HG03159 (cell line): ENCODE data around the gene PHF21A.
A peak's percentile ranks its signal among the peaks of the same experiment; 100 is the strongest.

Source experiments
- ATAC-seq: cut with Tn5 transposase; IDR thresholded peaks from one replicate; pipeline ENCODE4 v1.9.1; 2021; ENCODE audit warnings: mild to moderate bottlenecking, moderate library complexity; ENCODE audit not compliant: unreplicated experiment

The PHF21A gene

DNA sequence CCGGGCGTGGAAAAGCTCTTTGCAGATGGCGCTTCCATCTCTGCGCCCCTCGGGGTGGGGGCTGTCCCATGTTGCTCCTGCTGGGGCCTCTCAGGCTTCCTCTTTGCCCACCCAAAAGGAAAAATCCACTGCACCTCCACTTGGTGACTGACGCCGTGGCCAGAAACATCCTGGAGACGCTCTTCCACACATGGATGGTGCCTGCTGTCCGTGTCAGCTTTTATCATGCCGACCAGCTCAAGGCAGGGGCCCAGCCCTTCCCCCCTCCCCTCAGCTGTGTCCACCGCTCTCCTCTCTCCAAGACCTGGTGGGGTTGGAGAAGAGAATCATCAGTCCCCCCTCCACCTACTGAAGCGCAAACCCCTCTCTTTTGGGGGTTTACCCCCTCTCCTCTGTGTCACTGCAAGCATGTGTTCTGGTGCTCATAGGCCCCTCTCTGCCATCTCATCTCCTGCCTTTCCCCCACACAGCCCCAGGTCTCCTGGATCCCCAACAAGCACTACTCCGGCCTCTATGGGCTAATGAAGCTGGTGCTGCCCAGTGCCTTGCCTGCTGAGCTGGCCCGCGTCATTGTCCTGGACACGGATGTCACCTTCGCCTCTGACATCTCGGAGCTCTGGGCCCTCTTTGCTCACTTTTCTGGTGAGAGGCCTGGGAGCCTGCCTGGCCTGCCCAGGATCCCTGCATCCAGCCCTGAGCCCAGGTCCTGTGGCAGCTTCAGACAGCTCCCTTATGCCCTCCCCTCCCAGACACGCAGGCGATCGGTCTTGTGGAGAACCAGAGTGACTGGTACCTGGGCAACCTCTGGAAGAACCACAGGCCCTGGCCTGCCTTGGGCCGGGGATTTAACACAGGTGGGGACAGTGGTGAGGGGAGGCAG lies 197.0 kb downstream of the PHF21A start:
- ATAC-seq = no peak

DNA sequence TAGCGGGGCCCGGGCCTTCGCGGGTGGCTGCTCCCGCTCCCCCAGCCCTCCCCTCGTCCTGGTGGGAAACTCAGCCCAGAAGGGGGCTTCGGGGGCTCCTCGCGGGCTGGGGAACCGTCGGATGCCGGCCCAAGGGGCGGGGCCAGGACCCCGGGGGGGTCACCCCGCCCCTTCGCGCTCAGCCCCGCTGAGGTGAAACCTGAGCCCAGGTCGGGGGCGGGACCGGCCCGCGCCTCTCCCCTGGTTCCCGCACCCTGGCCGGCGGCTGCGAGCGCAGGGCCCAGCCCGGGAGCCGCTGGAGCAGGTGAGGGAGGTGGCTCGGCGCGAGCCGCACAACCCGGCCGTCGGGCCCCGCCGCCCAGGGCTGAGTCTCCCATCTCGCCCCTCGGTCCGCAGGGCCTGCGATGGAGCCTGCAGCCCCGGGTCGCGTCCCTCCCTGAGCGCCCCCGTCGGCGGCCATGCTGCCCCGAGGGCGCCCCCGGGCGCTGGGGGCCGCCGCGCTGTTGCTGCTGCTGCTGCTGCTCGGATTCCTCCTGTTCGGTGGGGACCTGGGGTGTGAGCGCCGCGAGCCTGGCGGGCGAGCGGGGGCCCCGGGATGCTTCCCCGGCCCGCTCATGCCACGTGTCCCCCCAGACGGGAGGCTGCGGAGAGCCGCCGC lies 198.7 kb downstream of the PHF21A start, which contains the start of gene LARGE2:
LARGE2 (plus strand) TSS at position 232 of the 658 bp plus-strand sequence; CDS start at position 459, 227 bp downstream.
- no peak for ATAC-seq

DNA sequence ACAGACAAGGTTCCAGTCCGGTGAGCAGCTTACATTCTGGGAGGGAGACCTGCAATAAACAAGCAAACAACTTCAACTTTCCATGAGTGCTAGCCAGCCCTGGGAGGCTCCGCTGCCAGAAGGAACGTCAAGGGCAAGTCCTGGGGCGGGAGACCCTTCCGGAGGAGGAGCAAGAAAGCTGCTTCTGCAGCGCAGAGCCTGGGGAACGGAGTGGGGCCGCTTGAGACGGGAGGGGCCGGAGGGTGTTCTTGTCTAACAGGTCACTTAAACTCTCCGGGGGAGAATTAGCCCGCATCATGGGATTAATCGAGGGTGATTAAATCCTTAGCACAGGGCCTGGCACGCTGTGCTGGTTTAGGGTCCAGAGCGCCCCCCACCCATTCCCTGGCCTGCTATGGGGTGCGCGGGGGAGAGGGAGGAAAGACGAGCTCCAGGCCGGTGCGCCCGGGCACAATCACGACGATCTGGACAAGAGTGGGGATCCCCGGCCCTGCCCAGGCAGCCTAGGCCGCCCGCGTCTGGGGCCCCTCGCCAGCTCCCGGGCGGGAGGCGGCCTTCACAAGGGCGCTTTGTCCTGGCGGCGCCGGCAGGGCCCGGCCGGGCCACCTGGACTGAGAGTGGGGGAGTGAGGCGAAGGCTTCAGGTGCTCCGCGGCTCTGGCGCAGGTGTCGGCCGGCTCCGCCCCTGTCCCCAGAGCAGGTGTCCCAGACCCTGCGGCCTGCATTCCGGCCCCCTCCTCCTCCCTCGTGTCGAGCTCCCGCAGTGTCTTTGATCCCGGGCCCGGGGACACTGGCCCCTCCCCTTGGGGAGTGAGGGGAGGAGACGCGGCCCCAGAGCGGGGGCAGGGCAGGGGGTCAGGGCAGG lies 199.5 kb downstream of the PHF21A start:
- no peak for ATAC-seq

DNA sequence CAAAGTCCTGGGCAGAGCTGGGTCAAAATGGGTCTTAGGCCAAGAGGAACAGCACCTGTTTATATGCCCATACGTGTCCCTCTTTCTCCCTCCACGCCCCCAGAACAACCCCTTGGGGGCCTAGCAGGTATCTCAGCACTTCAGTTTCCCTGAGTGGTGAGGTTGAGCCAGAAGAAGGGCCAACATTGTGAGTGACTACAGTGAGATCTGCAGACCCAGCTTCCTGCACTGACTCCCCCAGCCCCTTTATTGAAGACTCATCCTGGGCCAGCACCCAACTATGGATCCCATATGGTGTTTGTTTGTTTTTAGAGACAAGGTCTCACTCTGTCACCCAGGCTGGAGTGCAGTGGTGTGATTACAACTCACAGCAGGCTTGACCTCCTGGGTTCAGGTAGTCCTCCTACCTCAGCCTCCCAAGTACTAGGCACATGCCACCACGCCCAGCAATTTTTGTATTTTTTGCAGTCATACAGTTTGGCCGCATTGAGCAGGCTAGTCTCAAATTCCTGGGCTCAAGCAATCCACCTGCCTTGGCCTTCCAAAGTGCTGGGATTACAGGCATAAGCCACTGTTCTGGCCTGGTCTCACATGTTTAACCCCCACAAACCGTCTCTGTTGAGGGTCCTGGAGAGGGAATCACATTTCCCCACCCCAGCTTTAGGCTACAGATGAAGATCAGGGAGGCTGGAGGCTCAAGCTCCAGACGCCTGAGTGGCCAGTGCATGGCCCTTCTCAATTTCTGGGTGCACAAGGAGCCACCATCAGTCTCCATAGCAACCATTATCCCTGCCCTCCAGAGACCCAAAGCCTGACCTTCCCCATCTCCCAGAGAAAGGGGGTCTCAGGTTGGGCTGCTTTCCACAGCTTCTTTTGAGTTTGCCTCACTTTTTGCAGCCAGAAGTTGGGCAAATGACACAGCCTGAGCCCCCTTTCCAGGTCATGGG lies 200.4 kb downstream of the PHF21A start:
- ATAC-seq = no peak

DNA sequence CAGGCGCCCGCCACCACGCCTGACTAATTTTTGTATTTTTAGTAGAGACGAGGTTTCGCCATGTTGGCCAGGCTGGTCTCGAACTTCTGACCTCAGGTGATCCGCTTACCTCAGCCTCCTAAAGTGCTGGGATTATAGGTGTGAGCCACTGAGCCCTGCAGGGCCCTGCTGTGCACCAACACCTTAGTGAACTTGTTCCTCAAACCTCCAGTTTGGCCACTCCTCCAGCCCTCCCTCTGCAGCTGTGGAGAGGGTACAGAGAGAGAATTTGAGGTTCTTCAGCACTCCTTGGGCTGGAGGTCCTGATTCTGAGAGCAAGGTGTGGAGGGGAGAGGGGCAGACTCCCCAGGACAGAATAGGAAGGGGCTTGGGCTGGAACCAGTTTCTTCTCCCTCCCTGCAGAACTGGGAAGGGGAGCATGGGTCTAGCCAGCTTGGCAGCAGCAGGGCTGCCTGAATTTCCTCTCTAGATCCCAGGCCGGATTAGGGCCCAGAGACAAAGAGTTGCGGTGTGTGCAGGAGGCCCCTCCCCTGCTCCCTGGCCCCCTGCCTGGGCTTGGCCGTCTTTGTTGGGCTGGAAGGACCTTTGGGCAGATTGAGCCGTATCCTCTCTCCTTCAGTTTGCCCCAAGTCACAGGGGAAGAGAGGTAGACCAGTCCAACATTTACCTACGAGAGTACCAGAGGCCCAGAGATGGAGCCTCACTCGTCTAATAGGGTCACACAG lies 201.3 kb downstream of the PHF21A start:
- ATAC-seq = no peak

DNA sequence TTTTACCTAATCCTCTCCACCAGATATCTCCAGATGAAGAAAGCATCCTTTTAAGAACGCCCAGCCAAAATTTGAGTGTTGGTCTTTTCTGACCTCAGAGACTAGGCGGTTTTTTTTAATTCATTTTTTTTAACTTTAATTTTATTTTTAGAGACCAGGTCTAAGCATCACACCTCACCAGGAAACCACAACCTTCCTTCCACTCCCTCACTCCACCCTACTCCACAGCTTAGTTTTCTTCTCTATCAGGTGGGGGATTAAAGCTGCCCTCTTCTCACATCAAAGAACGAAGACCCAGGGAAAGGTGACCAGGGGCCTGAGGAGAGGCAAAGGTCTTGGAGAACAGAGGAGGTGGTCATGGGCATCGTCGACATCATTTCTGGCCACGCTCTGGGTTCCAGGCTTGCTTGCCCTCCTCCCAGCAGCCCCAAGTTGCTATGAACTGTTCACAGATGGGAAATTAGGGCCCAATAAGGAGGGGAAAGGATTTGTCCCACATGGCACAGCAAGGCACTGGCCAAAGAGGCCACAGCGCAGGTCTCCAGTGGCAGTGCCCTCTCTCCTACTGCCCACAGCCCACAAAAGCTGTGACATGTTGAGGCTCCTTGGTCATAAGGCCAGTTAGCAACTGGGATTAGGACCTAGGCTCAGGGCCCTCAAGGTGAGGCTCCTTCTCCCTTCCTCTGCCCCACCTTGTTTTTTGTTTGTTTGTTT lies 202.1 kb downstream of the PHF21A start:
- no peak for ATAC-seq

DNA sequence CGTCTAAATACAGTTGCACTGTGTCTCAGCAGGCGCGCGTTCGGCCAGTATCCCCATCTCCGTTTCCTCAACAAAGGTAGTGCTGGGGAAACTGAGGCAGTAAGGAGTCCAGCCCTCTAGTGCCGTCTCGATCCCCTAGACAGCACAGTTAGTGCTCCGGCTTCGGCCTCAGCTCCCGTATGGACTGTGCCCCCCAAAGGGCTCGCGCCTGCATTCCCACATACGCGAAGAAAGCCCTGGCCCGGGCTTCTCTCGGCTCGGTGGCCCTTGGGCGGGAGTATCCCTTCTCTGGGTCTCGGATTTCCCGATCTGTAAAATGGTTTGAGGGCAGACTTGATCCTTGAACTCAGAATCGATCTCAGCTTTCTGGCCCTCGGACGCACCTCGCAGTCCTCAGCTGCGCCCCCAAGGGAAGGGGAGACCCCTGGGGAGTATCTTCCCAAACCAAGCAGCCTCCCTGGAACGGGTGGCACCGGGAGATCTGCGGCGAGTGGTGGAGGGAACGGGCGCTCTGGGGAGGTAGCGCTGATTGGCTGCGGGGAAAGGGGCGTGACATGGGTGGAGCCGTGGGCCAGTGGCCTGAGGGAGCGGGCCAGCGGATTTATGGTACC lies 202.8 kb downstream of the PHF21A start:
- no peak for ATAC-seq

DNA sequence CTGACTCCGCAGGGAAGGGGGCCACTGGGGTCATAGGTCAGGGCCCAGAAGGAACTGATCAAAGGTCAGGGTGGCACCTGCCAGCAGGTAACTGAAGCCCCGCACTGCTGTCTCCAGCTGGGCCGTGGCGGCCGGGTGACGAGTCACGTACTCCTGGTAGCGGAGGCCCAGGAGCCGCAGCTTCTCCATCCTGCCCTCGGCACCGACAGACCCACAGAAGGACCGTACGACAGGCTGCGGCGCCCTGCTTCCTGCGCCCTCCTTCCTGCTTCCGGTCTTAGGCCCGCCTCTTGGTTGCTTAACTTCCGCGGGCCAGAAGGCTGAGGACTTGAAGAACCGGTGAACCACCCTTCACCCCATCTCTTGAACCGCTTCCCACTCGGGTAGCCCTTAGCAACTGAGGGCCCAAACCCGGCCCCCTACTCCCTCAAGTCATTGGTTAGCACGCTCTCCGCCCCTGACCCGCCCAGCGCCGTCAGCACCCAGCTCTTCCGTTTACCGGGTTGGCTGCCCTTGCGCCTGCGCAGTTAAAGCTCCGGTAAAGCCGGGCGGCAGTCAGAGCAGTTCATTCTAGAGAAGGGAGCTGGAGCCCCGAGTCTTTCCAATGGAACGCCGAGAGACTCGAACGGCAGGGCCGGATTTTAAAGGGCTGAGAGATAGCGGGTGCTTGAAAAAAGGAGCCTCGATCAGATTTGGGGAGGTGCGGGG lies 203.5 kb downstream of the PHF21A start, which contains the start of gene PEX16:
PEX16 (minus strand) TSS at position 255 of the 708 bp plus-strand sequence; CDS start at position 189, 66 bp downstream.
- ATAC-seq = peak; percentile 91

DNA sequence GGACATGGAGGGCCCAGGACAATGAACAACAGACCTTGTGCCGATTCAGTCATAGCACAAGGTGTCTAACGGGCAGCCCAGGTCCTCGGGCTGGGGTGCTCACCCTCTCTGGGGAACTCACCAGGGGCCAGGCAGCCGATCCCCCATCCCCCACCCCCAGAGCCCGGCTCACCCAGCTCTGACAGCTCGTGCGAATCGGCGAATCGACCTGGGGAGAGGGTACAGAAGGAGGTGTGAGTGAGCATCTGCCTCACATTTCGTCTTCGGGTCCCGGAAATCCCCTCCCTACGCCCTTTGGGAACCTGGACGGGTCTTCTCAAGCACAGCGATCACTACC lies 204.0 kb downstream of the PHF21A start:
- ATAC-seq = peak; percentile 1

DNA sequence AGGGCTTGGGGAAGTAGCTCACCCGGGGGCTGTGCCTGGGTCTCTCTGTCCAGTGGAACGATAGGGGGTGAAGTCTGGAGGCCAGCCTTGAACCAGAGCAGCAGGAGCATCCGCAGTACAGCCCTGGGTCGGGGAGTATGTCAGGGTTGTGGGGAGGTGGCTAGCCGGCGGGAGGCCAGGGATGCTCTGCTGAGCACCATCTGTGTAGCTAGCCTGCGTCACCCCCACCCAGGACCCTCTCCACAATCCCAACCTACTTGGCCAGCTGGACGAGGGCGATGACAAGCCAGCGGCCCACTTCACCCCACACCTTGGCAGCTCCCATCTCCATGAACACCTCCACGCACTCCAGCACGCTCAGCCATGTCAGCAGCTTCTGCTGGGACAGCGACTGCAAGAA lies 205.8 kb downstream of the PHF21A start:
- ATAC-seq = no peak

DNA sequence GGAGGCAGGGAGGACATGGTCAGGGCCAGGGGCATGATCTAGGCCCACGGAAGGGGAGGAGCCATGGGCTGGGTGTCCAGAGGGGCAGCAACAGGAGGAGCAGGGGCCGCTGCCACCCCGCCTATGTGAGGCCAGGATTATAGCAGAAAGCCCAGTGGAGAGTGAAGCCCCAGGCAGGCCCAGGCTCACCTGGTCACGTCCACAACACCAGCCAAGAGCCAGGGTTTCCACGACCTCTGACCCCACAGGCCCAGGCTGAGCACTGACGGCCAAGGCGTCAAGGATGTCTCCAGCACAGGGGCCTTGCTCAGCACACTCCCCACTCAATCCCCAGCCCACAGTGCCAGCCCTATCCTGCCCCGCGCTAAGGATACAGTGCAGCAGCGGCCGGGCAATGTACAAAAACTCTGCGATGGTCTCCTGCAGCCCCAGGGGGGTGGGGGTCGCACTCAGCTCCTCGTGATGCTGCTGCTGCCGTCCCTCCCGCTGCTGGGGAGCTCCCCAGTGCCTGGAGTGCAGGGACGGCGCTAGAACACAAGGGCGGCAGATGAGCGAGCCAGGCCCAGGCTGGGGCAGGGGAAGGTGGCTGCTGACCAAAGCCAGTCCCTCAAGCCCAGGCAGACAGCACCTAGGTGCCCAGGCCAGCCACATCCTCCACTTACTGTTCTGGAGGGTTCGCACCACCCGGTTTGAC lies 207.2 kb downstream of the PHF21A start:
- no peak for ATAC-seq

DNA sequence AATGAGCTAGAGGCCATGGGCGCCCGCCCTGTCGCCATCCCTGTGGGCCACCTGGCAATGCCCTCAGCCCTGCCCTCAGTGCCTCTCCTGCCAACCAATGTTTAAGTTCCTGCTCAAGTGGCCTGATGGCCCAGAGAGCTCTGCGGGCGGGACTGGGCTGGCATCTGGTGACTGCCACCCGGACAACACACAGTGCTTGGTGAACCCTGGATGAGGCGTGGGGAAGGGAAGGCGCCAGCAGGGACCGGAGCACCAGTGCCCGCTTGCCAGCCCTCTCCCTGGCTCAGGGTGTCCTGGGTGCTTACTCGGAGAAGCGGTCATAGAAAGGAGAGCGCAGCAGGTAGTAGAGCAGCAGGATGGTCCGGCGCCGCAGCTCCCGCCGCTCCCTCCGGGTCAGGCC lies 207.7 kb downstream of the PHF21A start:
- no peak for ATAC-seq

DNA sequence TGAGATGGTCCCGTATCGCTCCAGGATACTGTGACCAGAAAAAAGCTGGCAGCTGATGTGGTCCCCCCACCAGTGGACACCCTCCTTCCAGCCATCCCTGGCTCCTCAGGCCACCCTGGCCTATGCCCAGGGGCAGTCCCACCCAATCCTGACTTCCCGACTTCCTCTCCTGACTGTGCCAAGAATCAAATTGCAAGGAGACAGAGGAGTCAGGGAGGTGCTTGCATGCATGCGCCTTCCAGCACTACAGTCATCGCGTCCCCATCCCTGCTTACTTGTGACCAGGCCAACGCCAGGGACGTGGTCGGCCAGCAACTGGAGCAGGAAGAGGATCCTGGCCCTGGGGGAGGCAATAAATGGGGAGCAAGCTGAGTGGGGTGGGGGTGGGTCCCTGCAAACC lies 210.6 kb downstream of the PHF21A start:
- ATAC-seq = no peak

DNA sequence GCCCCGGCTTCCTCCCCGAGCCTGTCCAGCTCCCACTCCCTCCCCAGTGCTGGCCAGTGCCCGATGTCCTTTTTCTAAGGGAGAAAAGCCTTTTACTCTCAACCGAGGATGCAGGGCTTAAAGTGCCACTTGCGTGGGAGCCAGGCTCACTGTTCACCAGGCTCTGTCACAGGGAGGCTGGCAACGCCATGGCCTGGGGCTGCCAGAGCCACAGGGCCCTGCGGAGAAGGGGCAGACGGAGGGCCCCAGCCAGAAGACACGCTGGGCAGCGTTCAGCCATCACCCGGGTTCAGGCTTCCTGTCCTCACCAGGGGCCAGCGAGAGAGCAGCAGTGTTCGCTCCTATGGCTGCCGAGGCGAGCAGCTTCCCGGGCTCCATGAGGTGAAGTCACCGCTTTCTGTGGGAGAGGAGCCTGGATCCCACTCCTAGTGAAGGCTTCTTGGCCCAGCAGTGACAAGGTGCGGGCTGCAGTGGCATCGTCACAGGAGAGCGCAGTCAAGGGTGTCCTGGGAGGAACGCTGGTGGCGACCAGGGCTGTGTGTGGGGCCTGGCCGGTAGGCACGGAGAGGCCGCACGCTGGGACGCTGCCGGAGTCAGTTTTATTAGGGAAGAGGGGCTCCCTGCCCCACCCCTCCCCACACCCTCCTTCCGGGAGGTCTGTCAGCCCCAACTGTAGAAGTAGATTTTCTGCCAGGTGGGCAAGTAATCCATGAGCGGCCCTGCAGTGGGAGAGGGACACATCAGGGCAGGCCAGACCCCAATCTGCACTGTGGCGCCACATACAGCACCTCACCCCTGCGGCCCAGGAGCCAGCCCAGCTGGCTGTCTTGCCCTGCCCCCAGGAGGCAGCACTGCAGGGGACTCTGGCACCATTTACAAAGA lies 211.4 kb downstream of the PHF21A start:
- ATAC-seq = no peak

DNA sequence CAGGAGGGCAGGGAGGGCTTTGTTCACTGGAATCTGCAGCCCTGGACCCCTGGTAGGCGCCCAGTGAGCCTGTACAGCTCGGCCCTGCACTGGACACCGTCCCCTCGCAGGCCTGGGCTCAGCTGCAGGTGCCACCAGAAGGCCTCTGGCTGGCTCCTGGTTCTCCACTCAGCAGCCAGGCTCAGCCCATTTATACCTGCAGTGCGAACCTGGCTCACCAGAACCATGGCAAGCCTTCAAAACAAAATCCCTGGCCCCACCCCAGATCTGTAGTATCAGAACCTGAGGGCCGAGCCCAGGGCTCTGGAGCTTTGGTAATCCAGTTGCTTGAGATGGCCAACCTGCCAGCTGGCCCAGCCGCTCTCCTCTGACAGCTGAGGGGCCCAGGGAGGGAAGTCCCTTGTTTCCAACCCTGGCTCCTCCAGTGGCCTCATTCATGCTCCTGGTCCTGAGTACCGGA lies 213.3 kb downstream of the PHF21A start:
- ATAC-seq = no peak

DNA sequence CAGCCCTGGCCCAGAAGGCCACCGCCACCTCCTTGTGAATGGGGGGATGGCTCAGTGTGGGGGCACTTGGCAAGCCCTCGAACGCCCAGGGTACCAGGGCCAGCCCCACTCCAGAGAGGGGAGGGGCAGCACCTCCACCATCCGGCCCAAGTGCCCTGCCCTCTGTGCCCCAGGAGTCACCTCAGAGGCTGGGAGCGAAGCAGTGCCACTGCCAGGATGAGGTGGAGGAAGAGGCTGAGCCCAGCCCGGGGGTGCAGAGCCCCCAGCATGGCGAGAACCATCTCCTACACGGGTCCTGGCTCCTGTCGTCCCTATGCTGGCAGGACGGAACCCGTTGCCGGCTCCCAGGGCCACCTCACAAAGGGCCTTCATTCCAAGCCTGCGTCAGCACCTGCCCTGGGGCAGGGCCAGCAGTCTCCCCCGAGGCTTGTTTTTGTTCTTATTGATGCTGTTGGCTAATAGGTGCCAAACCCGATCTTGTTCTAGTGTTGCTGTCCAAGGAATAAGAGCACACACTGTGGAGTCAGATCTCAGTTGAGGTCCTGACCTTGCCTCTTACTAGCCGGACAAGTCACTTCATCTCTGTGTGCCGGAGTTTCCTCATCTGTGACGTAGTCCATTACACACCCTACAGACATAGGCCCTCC lies 214.2 kb downstream of the PHF21A start, which contains the start of gene FREY1:
FREY1 (minus strand) TSS at position 307 of the 647 bp plus-strand sequence; CDS start at position 281, 26 bp downstream.
- no peak for ATAC-seq
